GM12873 (cell line): ENCODE results near the gene FRAS1.

Experiments
- TF ChIP-seq, protein P1 (sequence below): IDR thresholded peaks from 2 replicates; pipeline ENCODE4 v1.5.1; 2012; ENCODE audit warnings: low read depth, mild to moderate bottlenecking, moderate library complexity, low read length, control low read depth; ENCODE audit not compliant: insufficient read depth; ENCODE audit errors: missing control alignments

The FRAS1 gene

DNA sequence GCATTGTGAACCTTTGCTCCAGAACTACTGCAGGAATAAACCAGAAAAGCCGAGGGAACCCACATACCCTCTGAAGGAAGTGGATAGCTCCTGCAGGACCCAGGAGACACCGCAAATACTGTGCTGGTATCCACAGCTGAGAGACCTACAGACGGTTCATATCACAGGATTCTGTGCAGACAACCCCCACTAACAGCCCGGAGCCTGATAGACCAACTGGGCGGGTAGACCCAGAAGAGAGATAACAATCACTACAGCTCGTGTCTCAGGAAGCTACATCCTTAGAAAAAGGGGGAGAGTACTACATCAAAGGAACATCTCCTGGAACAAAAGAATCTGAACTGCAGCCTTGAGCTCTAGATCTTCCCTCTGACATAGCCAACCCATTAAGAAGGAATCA lies 150.8 kb downstream of the FRAS1 start:
- TF ChIP-seq, protein P1, sequence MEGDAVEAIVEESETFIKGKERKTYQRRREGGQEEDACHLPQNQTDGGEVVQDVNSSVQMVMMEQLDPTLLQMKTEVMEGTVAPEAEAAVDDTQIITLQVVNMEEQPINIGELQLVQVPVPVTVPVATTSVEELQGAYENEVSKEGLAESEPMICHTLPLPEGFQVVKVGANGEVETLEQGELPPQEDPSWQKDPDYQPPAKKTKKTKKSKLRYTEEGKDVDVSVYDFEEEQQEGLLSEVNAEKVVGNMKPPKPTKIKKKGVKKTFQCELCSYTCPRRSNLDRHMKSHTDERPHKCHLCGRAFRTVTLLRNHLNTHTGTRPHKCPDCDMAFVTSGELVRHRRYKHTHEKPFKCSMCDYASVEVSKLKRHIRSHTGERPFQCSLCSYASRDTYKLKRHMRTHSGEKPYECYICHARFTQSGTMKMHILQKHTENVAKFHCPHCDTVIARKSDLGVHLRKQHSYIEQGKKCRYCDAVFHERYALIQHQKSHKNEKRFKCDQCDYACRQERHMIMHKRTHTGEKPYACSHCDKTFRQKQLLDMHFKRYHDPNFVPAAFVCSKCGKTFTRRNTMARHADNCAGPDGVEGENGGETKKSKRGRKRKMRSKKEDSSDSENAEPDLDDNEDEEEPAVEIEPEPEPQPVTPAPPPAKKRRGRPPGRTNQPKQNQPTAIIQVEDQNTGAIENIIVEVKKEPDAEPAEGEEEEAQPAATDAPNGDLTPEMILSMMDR: no peak

DNA sequence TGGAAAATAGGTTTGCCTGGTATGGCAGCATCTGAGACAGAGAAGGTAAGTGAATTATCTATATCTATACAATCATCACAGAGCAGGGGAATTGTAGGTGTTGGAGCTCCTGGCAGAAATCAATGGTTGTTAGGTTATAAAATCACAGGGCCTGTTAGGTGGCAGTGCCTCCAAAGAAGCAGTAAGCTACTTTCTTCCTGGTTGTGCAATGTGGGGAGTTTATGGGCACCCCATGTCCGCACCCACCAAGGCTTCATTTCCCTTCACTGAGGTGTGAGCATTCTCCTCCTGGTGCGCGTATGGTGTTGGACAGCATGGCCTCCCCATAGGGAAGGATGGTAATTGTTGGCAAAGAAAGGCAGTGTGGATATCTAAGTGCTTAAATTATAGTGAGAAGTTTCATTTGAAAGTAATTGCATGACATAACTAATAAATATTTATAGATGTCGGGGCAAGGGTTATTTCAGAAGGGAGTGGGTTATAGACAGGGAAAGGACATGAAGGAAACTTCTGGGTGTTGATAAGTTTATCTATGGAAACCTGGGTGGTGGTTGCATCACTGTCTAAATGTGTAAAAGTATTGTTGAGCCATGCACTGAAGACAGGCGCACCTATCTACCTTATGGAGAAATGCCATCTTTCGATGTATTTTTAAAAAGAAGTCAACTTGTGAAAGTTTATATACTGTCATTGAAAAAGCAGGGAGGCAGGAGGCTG lies 153.7 kb downstream of the FRAS1 start:
- TF ChIP-seq, protein P1: no peak

DNA sequence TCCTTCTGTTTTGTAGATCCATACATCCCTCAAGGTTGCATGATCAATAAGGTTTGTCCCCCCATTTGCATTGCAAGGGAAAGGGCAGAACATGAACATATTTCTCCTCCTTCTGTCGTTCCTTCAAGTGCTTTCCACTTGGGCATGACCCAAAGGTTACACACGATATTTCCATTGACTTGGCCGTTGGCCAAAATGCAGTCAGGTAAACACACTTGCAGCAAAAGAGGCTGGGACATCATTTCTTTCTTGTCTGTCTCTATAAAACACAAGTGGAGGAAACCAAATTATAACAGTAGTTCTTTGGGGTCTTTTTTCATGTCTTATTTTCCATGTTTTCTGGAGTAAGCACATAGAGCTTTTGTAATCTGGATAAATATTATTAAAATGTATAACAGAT lies 156.1 kb downstream of the FRAS1 start:
- TF ChIP-seq, protein P1: no peak

DNA sequence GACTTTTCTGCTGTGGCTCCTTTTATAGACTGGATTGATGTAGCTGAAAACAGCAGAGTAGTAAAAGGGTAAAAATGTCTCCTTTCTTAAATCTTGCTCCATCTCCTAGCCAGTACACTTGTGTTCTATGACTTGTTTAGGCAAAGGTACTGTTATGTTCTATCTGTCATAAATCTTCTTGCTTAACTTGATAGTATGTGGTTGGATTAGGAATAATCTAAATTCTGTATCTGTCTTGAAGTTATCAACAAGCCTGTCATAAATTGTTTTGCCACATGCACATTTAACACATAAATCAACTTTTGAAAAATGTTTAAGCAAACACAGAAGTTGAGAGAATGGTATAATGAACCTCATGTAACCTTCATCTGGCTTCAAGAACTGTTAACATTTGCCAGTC lies 157.0 kb downstream of the FRAS1 start:
- TF ChIP-seq, protein P1: no peak

DNA sequence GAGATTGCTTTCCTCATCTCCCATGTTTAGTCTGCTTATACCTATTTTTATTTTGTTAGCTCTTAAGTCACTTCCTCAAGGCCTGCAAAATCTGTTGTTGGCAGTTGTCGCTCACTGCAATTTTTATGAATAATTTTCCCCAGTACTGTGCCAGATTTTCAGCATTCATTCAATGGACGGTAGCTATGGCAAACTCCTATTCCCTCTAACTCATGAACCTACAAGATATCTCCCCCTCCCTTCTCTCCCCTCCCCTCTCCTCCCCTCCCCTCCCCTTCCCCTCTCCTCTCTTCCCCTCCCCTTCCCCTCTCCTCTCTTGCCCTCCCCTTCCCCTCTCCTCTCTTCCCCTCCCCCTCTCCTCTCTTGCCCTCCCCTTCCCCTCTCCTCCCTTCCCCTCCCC lies 160.4 kb downstream of the FRAS1 start:
- TF ChIP-seq, protein P1: no peak

DNA sequence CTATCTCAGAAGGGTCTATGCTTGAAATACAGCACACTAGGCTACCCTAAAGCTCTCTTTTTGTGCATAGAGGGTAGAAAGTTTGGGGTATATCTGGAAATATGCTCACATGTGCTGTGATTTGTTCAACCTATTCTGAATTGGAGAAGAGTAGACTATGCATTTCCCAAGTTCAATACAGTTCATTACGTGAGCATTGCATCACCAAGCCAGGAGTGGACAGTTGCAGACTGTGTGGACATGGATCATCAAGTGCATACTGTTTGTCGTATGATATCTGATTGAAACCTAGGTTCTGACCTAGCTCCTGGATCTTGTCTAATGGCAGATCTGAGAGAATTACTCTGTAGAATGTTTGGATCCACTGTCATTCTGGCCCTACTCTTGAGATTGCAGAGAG lies 161.1 kb downstream of the FRAS1 start:
- TF ChIP-seq, protein P1: no peak

DNA sequence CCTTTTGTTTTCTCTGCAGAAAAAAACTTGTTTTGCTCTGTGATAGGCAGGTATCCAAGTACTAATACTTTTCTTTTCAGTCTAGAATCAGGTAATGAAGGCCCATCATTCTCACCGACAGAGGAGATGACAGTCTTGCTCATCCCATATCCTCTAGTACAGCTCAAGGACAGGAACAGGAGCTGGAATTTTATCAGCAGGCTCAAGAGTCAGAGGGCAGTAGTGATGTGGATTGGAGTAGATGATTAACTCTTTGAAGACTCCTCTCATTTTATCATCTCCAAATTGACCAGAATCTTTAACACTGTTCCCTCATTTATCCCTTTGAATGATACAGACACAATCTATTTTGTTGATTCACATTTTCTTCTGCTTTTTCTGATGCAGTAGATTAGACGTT lies 162.7 kb downstream of the FRAS1 start:
- TF ChIP-seq, protein P1: no peak
